Fibroblast of villous mesenchyme (primary cell): ENCODE results near the gene ZNF287. TPM values are rescaled to one million over a fixed set of nuclear protein-coding genes. Genes with fewer than 3 reads are reported as not detected.

ENCODE experiments used
- DNase-seq: peaks from one replicate; pipeline ENCODE4 v3.0.0-alpha.2; 2010; ENCODE audit warnings: low read depth
- H3K4me3 ChIP-seq: 2 replicates; pipeline ENCODE4 v1.5.1; 2011; ENCODE audit warnings: low read depth, mild to moderate bottlenecking, low read length
- CTCF ChIP-seq: IDR thresholded peaks from 2 replicates; pipeline ENCODE4 v1.5.1; 2012; ENCODE audit warnings: low read depth, mild to moderate bottlenecking, low read length; ENCODE audit not compliant: insufficient read depth
- total RNA-seq: library from RNA; depleted of rRNA; stranded (reverse); fragments of >200 nt; gene quantifications from 2 replicates; pipeline ENCODE4 v1.2.3, GENCODE V29; 2012

Gene ZNF287
- total RNA-seq, 1 donor = 3.9 TPM

- DNase-seq = no peak
- TF ChIP-seq CTCF = no peak
These were observed 64.0 kb downstream of the ZNF287 start for GRCh38 chr17:16504984-16505383.

More at GRCh38 chr17:16504984-16505383, 64.0 kb downstream of the ZNF287 start:
- H3K4me3 ChIP-seq = no peak overlapping the region

Other genes starting within 250 kb of the ZNF287 start
- 20.3 and 33.8 TPM in 2 replicates for gene CENPV, start 215.7 kb downstream of the ZNF287 start, total RNA-seq
- 1,346 and 1,383 TPM in 2 replicates for gene UBB, start 188.1 kb downstream of the ZNF287 start, total RNA-seq
- 53.5 and 106 TPM in 2 replicates for gene TRPV2, start 153.6 kb downstream of the ZNF287 start, total RNA-seq
- 0.32 and 2.6 TPM in 2 replicates for gene LRRC75A, start 77.0 kb downstream of the ZNF287 start, total RNA-seq
- gene ZNF624, start 84.6 kb upstream of the ZNF287 start, total RNA-seq = 4.7 and 5.5 TPM in 2 replicates
- gene CCDC144A, start 121.0 kb upstream of the ZNF287 start, total RNA-seq = 10.3 and 13.8 TPM in 2 replicates